Colonic mucosa (tissue), 4 donors: Measurements from ENCODE around the gene PTGR1. TPM values are rescaled to one million over a fixed set of nuclear protein-coding genes. Genes with fewer than 3 reads are reported as not detected.

ENCODE experiments used
- DNase-seq: peaks from one replicate; pipeline ENCODE4 v3.0.0-alpha.2; 2020
- H3K27ac ChIP-seq: fragments of 200-600 bp; one replicate; pipeline ENCODE4 v1.8.0; 2021
- H3K27me3 ChIP-seq: fragments of 200-600 bp; one replicate; pipeline ENCODE4 v1.8.0; 2021
- H3K36me3 ChIP-seq: fragments of 200-600 bp; one replicate; pipeline ENCODE4 v1.8.0; 2021
- H3K4me1 ChIP-seq: fragments of 200-600 bp; one replicate; pipeline ENCODE4 v1.8.0; 2021; ENCODE audit warnings: mild to moderate bottlenecking
- H3K4me3 ChIP-seq: fragments of 200-600 bp; one replicate; pipeline ENCODE4 v1.8.0; 2021
- H3K9ac ChIP-seq, 2 donors: one replicate each; pipeline ENCODE4 v1.7.0; 2013; ENCODE audit warnings: control low read depth in 2 of 2, low read depth in 2 of 2, low read length in 2 of 2
- H3K9me3 ChIP-seq: fragments of 200-600 bp; one replicate; pipeline ENCODE4 v1.8.0; 2021
- intact Hi-C: fragments of 100-400 bp; cut with DNase I; formaldehyde crosslinking; loops from one replicate; pipeline ENCODE4 v1.14.1; 2022
- total RNA-seq, 2 donors: library from RNA; stranded (reverse); fragmentation: NEBNext Ultra II Directional in 1 of 2; extraction: Animal tissue kit (Norgen Biotek cat#: 25700) in 1 of 2; gene quantifications; one replicate each; pipeline ENCODE4 v1.2.1, GENCODE V29; 2021
- TF ChIP-seq, protein P1 (sequence below): fragments of 200-600 bp; IDR thresholded peaks from one replicate; pipeline ENCODE4 v1.8.0; 2022; ENCODE audit warnings: antibody characterized with exemption, mild to moderate bottlenecking
- donor health status: healthy.
- donor health status: DM: no; HTN: no; CAD: no.
- donor health status: DM: no; HTN: no; CAD: no.

Gene PTGR1
- total RNA-seq, 2 donors from 2014 or later = 55.6 to 85.3 TPM

DNA sequence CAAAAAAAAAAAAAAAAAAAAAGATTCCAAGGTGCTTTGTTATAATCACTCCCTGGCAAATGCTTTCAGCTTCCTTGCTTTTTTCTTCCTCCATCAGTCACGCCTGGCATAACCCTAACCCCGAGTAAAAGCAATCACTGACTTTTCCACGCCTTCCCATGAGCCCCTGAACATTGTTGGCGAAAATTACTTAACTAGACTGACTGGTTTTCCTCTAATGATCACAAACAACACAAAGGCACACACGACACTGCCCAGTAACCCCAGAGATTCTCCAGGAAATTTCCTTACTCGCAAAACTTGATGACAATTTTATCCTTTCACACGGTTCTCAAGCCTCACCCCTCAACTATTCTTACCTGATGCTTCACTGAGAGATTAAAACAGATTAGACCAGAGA is 11.4 kb upstream of the PTGR1 start:
- Histone ChIP-seq H3K4me3 (no peak overlapping the region), H3K27ac (no peak overlapping the region), H3K4me1 (no peaks in the 10 kb centered on the region), H3K9ac (no peak overlapping the region), H3K9me3 (no peaks in the 10 kb centered on the region), H3K27me3 (no peaks in the 10 kb centered on the region), H3K36me3 (no peaks in the 10 kb centered on the region)
- DNase-seq = no peak
- intact Hi-C loops = no loop called here
- TF ChIP-seq, protein P1, sequence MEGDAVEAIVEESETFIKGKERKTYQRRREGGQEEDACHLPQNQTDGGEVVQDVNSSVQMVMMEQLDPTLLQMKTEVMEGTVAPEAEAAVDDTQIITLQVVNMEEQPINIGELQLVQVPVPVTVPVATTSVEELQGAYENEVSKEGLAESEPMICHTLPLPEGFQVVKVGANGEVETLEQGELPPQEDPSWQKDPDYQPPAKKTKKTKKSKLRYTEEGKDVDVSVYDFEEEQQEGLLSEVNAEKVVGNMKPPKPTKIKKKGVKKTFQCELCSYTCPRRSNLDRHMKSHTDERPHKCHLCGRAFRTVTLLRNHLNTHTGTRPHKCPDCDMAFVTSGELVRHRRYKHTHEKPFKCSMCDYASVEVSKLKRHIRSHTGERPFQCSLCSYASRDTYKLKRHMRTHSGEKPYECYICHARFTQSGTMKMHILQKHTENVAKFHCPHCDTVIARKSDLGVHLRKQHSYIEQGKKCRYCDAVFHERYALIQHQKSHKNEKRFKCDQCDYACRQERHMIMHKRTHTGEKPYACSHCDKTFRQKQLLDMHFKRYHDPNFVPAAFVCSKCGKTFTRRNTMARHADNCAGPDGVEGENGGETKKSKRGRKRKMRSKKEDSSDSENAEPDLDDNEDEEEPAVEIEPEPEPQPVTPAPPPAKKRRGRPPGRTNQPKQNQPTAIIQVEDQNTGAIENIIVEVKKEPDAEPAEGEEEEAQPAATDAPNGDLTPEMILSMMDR = no peak

DNA sequence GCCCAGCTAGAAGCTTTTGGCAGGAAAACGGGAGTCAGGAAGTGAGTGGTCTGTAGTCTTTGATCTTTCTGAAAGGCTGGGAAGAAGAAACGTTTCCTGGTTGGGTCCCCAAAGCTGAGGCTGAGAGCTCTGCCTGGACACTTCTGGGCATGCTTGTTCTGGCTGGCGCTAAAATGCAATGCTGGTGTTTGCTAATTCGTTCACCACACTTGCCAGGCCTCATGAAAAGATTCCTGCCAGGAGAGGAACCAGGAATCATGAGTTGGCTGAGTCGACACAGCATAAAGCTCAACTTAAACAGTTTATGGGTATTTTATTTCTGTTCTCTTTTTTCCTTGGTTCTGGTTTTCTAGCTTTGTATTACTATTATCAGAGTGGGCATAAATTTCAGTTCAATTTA is 10.7 kb upstream of the PTGR1 start:
- no peaks in the 10 kb centered on the region for H3K36me3 ChIP-seq
- no peaks in the 10 kb centered on the region for H3K27me3 ChIP-seq
- no peak overlapping the region for H3K4me3 ChIP-seq
- no peak for DNase-seq
- TF ChIP-seq, protein P1 = no peak
- H3K4me1 ChIP-seq = no peaks in the 10 kb centered on the region
- intact Hi-C loops = no loop called here
- H3K9me3 ChIP-seq = no peaks in the 10 kb centered on the region
- H3K9ac ChIP-seq = no peak overlapping the region
- no peak overlapping the region for H3K27ac ChIP-seq

DNA sequence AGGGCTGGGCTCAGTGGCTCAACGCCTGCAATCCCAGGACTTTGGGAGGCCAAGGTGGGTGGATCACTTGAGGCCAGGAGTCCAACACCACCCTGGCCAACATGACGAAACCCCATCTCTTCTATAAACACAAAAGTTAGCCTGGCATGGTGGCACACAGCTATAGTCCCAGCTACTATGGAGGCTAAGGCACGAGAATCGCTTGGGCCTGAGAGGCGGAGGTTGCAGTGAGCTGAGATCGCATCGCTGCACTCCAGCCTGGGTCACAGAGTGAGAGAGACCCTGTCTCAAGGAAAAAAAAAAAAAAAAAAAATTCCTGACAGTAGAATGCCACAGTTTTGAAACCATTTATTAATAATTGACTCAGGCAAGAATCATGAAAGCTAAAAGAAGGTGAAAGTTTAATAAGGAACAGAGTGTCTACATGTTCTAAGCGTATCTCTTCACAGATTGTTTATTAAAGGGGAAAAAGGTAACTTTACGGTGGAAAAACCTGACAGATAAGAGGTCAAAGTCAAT is 5.7 kb upstream of the PTGR1 start:
- no peak overlapping the region for H3K4me3 ChIP-seq

DNA sequence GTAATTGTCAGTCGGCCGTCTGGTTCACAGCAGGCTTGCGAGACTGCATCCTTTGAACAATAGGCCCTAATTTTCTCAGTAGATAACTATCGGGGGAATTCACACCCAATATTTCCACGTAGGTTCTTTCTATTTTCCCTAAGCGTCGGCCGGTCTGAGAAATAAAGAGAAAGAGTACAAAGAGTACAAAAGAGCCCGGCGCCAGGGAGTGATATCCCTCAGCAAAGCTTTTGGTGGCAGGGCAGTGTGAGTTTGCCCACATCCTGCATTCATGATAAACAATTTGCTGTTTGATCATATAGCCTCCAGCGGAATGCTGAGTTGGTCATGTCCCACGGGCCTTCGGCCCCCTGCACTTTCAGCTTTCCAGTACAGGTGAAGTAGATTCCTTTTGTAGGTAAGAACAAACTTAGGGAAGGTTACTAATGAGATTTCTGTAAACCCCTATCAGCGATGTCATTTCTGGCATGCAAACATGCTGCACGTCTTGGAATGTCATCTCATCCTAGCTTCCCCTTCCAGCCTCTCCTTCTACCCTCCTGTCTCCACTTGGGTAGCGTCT is 4.7 kb upstream of the PTGR1 start:
- H3K4me1 ChIP-seq = no peaks in the 10 kb centered on the region
- DNase-seq = no peak
- no peaks in the 10 kb centered on the region for H3K27me3 ChIP-seq
- intact Hi-C loops = no loop called here
- TF ChIP-seq, protein P1 = no peak
- H3K4me3 ChIP-seq = no peak overlapping the region
- H3K27ac ChIP-seq = no peak overlapping the region
- H3K36me3 ChIP-seq = no peaks in the 10 kb centered on the region
- no peaks in the 10 kb centered on the region for H3K9me3 ChIP-seq
- no peak overlapping the region for H3K9ac ChIP-seq

More for the DNA sequence above, 5.7 kb upstream of the PTGR1 start:
- no peaks in the 10 kb centered on the region for H3K36me3 ChIP-seq
- H3K27me3 ChIP-seq = no peaks in the 10 kb centered on the region
- H3K27ac ChIP-seq = no peak overlapping the region
- DNase-seq = no peak
- H3K9ac ChIP-seq = no peak overlapping the region
- intact Hi-C loops = no loop called here
- no peaks in the 10 kb centered on the region for H3K9me3 ChIP-seq
- TF ChIP-seq, protein P1 = no peak
- no peaks in the 10 kb centered on the region for H3K4me1 ChIP-seq

DNA sequence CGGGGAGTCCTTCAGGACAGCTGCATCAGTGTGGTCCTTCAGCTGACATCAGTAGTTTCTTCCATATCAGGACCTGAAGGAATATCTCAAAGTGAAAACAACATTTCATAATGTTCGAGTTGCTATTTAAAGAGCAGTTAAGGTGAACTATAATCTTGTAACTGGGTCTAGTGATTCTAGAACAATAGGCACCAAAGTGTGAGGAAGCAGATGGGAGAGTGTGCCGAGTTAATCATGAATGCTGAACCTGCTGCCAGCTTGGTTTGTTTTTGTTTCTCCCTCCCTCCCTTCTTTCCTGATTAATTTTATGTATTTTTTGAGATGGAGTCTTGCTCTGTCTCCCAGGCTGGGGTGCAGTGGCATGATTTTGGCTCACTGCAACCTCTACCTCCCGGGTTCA is 3.6 kb upstream of the PTGR1 start:
- H3K36me3 ChIP-seq = no peaks in the 10 kb centered on the region
- H3K4me3 ChIP-seq = no peak overlapping the region
- H3K9ac ChIP-seq = no peak overlapping the region
- no peaks in the 10 kb centered on the region for H3K9me3 ChIP-seq
- no peak overlapping the region for H3K27ac ChIP-seq
- DNase-seq = no peak
- intact Hi-C loops = no loop called here
- TF ChIP-seq, protein P1 = no peak
- H3K27me3 ChIP-seq = no peaks in the 10 kb centered on the region
- no peaks in the 10 kb centered on the region for H3K4me1 ChIP-seq
